HEK293 (cell line): ENCODE results near the gene PDCD7.

Experiments used
- AEBP2 ChIP-seq: fragments of 450-650 bp; formaldehyde crosslinking; IDR thresholded peaks from 2 replicates; pipeline ENCODE4 v1.5.1; 2016; ENCODE audit warnings: missing biosample characterization, missing genetic modification characterization, borderline replicate concordance
- GLI2 ChIP-seq: fragments of 450-650 bp; formaldehyde crosslinking; IDR thresholded peaks from 2 replicates; pipeline ENCODE4; 2017; ENCODE audit warnings: missing biosample characterization, missing genetic modification characterization, low read depth, borderline replicate concordance
- KLF1 ChIP-seq: fragments of 450-650 bp; formaldehyde crosslinking; IDR thresholded peaks from 2 replicates; pipeline ENCODE4 v1.5.1; 2016; ENCODE audit warnings: missing biosample characterization, missing genetic modification characterization
- KLF7 ChIP-seq: fragments of 450-650 bp; formaldehyde crosslinking; IDR thresholded peaks from 2 replicates; pipeline ENCODE4 v1.5.1; 2016; ENCODE audit warnings: missing biosample characterization, missing genetic modification characterization, borderline replicate concordance
- PBX3 ChIP-seq: sonication (generic); formaldehyde crosslinking; IDR thresholded peaks from 2 replicates; pipeline ENCODE4 v1.8.1; 2022; ENCODE audit warnings: mild to moderate bottlenecking, moderate library complexity, missing genetic modification reagents
- PRDM2 ChIP-seq: fragments of 450-650 bp; formaldehyde crosslinking; IDR thresholded peaks from 2 replicates; pipeline ENCODE4 v1.5.1; 2016; ENCODE audit warnings: missing biosample characterization, missing genetic modification characterization, borderline replicate concordance
- RBAK ChIP-seq: fragments of 450-650 bp; formaldehyde crosslinking; IDR thresholded peaks from 2 replicates; pipeline ENCODE4 v1.5.1; 2016; ENCODE audit warnings: missing biosample characterization, missing genetic modification characterization
- TRIM28 ChIP-seq: IDR thresholded peaks from 2 replicates; pipeline ENCODE4 v1.6.1; 2011; ENCODE audit warnings: low read length, control low read depth, borderline replicate concordance
- ZBTB1 ChIP-seq: fragments of 450-650 bp; formaldehyde crosslinking; IDR thresholded peaks from 2 replicates; pipeline ENCODE4 v1.5.1; 2016; ENCODE audit warnings: missing biosample characterization, missing genetic modification characterization
- ZBTB11 ChIP-seq: fragments of 450-650 bp; formaldehyde crosslinking; conservative IDR thresholded peaks from 2 replicates; pipeline ENCODE4 v1.5.1; 2016; ENCODE audit warnings: low read depth, missing biosample characterization, missing genetic modification characterization
- ZEB2 ChIP-seq: fragments of 450-650 bp; formaldehyde crosslinking; IDR thresholded peaks from 2 replicates; pipeline ENCODE4 v1.5.1; 2016; ENCODE audit warnings: missing biosample characterization, missing genetic modification characterization
- ZFHX2 ChIP-seq: fragments of 450-650 bp; formaldehyde crosslinking; conservative IDR thresholded peaks from 2 replicates; pipeline ENCODE4 v1.5.1; 2016; ENCODE audit warnings: missing biosample characterization, missing genetic modification characterization
- ZFP41 ChIP-seq: fragments of 450-650 bp; formaldehyde crosslinking; IDR thresholded peaks from 2 replicates; pipeline ENCODE4 v1.5.1; 2016; ENCODE audit warnings: missing biosample characterization, missing genetic modification characterization, borderline replicate concordance
- ZNF121 ChIP-seq: fragments of 450-650 bp; formaldehyde crosslinking; IDR thresholded peaks from 2 replicates; pipeline ENCODE4 v1.5.1; 2016; ENCODE audit warnings: missing biosample characterization, missing genetic modification characterization
- ZNF157 ChIP-seq: fragments of 450-650 bp; formaldehyde crosslinking; IDR thresholded peaks from 2 replicates; pipeline ENCODE4 v1.5.1; 2016; ENCODE audit warnings: missing biosample characterization, missing genetic modification characterization
- ZNF169 ChIP-seq: fragments of 450-650 bp; formaldehyde crosslinking; IDR thresholded peaks from 2 replicates; pipeline ENCODE4 v1.5.1; 2016; ENCODE audit warnings: missing biosample characterization, missing genetic modification characterization
- ZNF239 ChIP-seq: fragments of 450-650 bp; formaldehyde crosslinking; IDR thresholded peaks from 2 replicates; pipeline ENCODE4 v1.5.1; 2016; ENCODE audit warnings: missing biosample characterization, missing genetic modification characterization
- ZNF24 ChIP-seq: fragments of 450-650 bp; formaldehyde crosslinking; IDR thresholded peaks from 2 replicates; pipeline ENCODE4 v1.5.1; 2016; ENCODE audit warnings: missing biosample characterization, missing genetic modification characterization
- ZNF311 ChIP-seq: fragments of 450-650 bp; formaldehyde crosslinking; IDR thresholded peaks from 2 replicates; pipeline ENCODE4 v1.5.1; 2017; ENCODE audit warnings: missing biosample characterization, missing genetic modification characterization, borderline replicate concordance
- ZNF510 ChIP-seq: fragments of 450-650 bp; formaldehyde crosslinking; IDR thresholded peaks from 2 replicates; pipeline ENCODE4 v1.5.1; 2018; ENCODE audit warnings: mild to moderate bottlenecking, missing genetic modification characterization, missing biosample characterization; ENCODE audit not compliant: insufficient replicate concordance
- ZNF521 ChIP-seq: fragments of 450-650 bp; formaldehyde crosslinking; IDR thresholded peaks from 2 replicates; pipeline ENCODE4 v1.5.1; 2017; ENCODE audit warnings: missing biosample characterization, mild to moderate bottlenecking, missing genetic modification characterization
- ZNF558 ChIP-seq: fragments of 450-650 bp; formaldehyde crosslinking; IDR thresholded peaks from 2 replicates; pipeline ENCODE4 v1.5.1; 2016; ENCODE audit warnings: missing biosample characterization, missing genetic modification characterization
- ZNF596 ChIP-seq: fragments of 450-650 bp; IDR thresholded peaks from 2 replicates; pipeline ENCODE4 v1.5.0; 2018; ENCODE audit warnings: missing biosample characterization, mild to moderate bottlenecking, missing genetic modification characterization, moderate library complexity
- ZNF621 ChIP-seq: fragments of 450-650 bp; formaldehyde crosslinking; IDR thresholded peaks from 2 replicates; pipeline ENCODE4 v1.5.1; 2017; ENCODE audit warnings: missing biosample characterization, missing genetic modification characterization
- ZNF677 ChIP-seq: fragments of 450-650 bp; IDR thresholded peaks from 2 replicates; pipeline ENCODE4 v1.5.0; 2018; ENCODE audit warnings: missing biosample characterization, mild to moderate bottlenecking, missing genetic modification characterization, moderate library complexity
- ZNF843 ChIP-seq: fragments of 450-650 bp; formaldehyde crosslinking; IDR thresholded peaks from 2 replicates; pipeline ENCODE4 v1.5.1; 2016; ENCODE audit warnings: missing biosample characterization, missing genetic modification characterization
- TF ChIP-seq, protein P1 (sequence below): fragments of 450-650 bp; formaldehyde crosslinking; IDR thresholded peaks from 2 replicates; pipeline ENCODE4 v1.5.1; 2017; ENCODE audit warnings: missing biosample characterization, missing genetic modification characterization

The PDCD7 gene

DNA sequence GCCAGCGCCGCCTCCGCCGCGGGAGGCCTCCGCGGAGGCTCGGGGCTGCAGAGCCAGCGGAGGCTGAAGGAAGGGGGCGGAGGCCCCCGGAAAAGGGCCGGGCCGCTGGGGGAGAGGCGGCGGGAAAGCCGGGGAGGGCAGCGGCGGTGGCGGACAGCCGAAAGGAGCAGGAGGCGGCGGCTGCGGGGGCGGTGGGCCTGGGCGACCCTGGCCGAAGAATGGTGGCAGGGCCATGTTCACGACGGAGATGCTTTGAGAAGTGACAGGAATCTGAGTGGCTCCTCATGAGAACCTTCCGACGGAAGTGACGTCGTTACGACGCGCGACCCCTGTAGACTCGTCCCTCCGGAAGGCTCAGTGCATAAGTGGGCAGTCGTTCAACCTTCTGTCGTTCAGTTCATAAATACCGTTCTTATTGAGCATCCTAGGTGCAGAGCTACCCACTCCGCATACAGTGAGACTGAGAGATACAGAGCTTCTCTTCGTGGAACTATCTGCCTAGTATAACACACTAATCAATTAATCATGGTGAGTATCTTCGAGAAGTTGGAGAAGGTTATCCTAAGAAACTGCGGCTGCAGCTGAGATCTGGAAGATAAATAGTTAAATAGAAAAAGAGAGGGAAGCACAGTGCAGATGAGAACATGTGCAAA lies at the start of gene PDCD7 (continued):
- TF ChIP-seq ZNF121 (tag by site-specific recombination) (no peak), KLF7 (no peak), ZNF596 (tag by site-specific recombination) (no peak), ZNF843 (peak; percentile 40; the same call in 1 of the 2 replicates), ZFHX2 (tag by site-specific recombination) (peak; percentile 84), GLI2 (no peak), PRDM2 (tag by site-specific recombination) (no peak), ZFP41 (tag by site-specific recombination) (no peak), ZNF558 (tag by site-specific recombination) (no peak), ZEB2 (tag by site-specific recombination) (0 out of 2 replicates have a peak, but pooled peaks have one; percentile 28), KLF1 (tag by site-specific recombination) (no peak), ZNF239 (no peak), ZNF24 (tag by site-specific recombination) (0 out of 2 replicates have a peak, but pooled peaks have one; percentile 54), ZNF169 (tag by site-specific recombination) (no peak), PBX3 (CRISPR knock-in tag) (no peak), TRIM28 (no peak), ZNF677 (tag by site-specific recombination) (no peak), RBAK (tag by site-specific recombination) (no peak), AEBP2 (tag by site-specific recombination) (no peak), ZNF510 (tag by site-specific recombination) (no peak), ZNF621 (tag by site-specific recombination) (no peak), ZBTB1 (tag by site-specific recombination) (no peak), ZNF311 (tag by site-specific recombination) (no peak), ZNF157 (tag by site-specific recombination) (no peak), ZNF521 (tag by site-specific recombination) (no peak), ZBTB11 (peak; percentile 96)
- TF ChIP-seq, protein P1, sequence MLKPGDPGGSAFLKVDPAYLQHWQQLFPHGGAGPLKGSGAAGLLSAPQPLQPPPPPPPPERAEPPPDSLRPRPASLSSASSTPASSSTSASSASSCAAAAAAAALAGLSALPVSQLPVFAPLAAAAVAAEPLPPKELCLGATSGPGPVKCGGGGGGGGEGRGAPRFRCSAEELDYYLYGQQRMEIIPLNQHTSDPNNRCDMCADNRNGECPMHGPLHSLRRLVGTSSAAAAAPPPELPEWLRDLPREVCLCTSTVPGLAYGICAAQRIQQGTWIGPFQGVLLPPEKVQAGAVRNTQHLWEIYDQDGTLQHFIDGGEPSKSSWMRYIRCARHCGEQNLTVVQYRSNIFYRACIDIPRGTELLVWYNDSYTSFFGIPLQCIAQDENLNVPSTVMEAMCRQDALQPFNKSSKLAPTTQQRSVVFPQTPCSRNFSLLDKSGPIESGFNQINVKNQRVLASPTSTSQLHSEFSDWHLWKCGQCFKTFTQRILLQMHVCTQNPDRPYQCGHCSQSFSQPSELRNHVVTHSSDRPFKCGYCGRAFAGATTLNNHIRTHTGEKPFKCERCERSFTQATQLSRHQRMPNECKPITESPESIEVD (tag by site-specific recombination): no peak
